Measurements from ENCODE around the gene MLEC. TPM values are rescaled to one million over a fixed set of nuclear protein-coding genes. Genes with fewer than 3 reads are reported as not detected.
A peak's percentile ranks its signal among the peaks of the same experiment; 100 is the strongest.

The MLEC gene
- total and polyA plus RNA-seq, 8 donors = 168 to 209 (median 195) TPM

- ATAC-seq (peak; percentile 95), DNase-seq (peak; percentile 48 to 88 (median 58))
- no peak for TF ChIP-seq CTCF (IDR thresholded peaks at IDR 0.05)
- no peak overlapping the region for H3K27ac ChIP-seq
- H3K9me3 ChIP-seq = no peaks in the 10 kb centered on the region
- H3K27me3 ChIP-seq = peaks cover 21 to 79% of the 10 kb centered on the region in 2 donors
- no peaks in the 10 kb centered on the region for H3K36me3 ChIP-seq
- peaks cover 6 to 15% of the 10 kb centered on the region in 2 donors for H3K4me1 ChIP-seq
- peak overlapping the region; percentile 21 to 40 for H3K4me3 ChIP-seq
- intact Hi-C loops (cut with DNase I) = loop anchor here in 1 of 2 donors (10.0 kb wide), 2 partner anchors 56 to 334 kb away; partner anchors contain the start of genes HNF1A and POP5
Observed at GRCh38 chr12:120640861-120641833, 45.8 kb upstream of the MLEC start.

- Histone ChIP-seq H3K4me1 (peaks cover 6 to 15% of the 10 kb centered on the region in 2 donors), H3K9me3 (no peaks in the 10 kb centered on the region), H3K36me3 (no peaks in the 10 kb centered on the region), H3K27ac (no peak overlapping the region), H3K27me3 (peaks cover 27 to 86% of the 10 kb centered on the region in 2 donors), H3K4me3 (no peak overlapping the region)
- ATAC-seq (no peak), DNase-seq (no peak)
- TF ChIP-seq CTCF (IDR thresholded peaks at IDR 0.05) = no peak
- intact Hi-C loops (cut with DNase I) = loop anchor here in 1 of 2 donors (10.0 kb wide), 2 partner anchors 57 to 333 kb away; partner anchors contain the start of genes HNF1A and POP5
Observed at GRCh38 chr12:120642121-120642520, 44.8 kb upstream of the MLEC start.

- peaks cover 27 to 86% of the 10 kb centered on the region in 2 donors for H3K27me3 ChIP-seq
Observed at GRCh38 chr12:120642826-120643225, 44.1 kb upstream of the MLEC start.

GRCh38 chr12:120643574-120643973, 43.4 kb upstream of the MLEC start:
- Histone ChIP-seq H3K36me3 (no peaks in the 10 kb centered on the region), H3K27ac (no peak overlapping the region), H3K27me3 (peaks cover 27 to 83% of the 10 kb centered on the region in 2 donors), H3K9me3 (no peaks in the 10 kb centered on the region), H3K4me1 (peaks cover 6 to 15% of the 10 kb centered on the region in 2 donors), H3K4me3 (no peak overlapping the region)
- intact Hi-C loops (cut with DNase I) = loop anchor here in 1 of 2 donors (10.0 kb wide), 2 partner anchors 59 to 331 kb away; partner anchors contain the start of genes HNF1A and POP5
- no peak for TF ChIP-seq CTCF (IDR thresholded peaks at IDR 0.05)
- no peak for ATAC-seq
- no peak for DNase-seq

More at GRCh38 chr12:120642826-120643225, 44.1 kb upstream of the MLEC start:
- no peak overlapping the region for H3K4me3 ChIP-seq
- ATAC-seq (no peak), DNase-seq (no peak)
- H3K9me3 ChIP-seq = no peaks in the 10 kb centered on the region
- peaks cover 6 to 15% of the 10 kb centered on the region in 2 donors for H3K4me1 ChIP-seq
- H3K27ac ChIP-seq = no peak overlapping the region
- H3K36me3 ChIP-seq = no peaks in the 10 kb centered on the region
- intact Hi-C loops (cut with DNase I) = loop anchor here in 1 of 2 donors (10.0 kb wide), 2 partner anchors 58 to 332 kb away; partner anchors contain the start of genes HNF1A and POP5
- TF ChIP-seq CTCF (IDR thresholded peaks at IDR 0.05) = no peak

GRCh38 chr12:120646044-120646443, 40.9 kb upstream of the MLEC start:
- H3K4me3 ChIP-seq = no peak overlapping the region
- DNase-seq (no peak), ATAC-seq (no peak)
- peaks cover 16 to 78% of the 10 kb centered on the region in 2 donors for H3K27me3 ChIP-seq
- no peaks in the 10 kb centered on the region for H3K9me3 ChIP-seq
- H3K4me1 ChIP-seq = peaks cover 10 to 23% of the 10 kb centered on the region in 2 donors
- no peaks in the 10 kb centered on the region for H3K36me3 ChIP-seq
- intact Hi-C loops (cut with DNase I) = loop anchor here in 1 of 2 donors (5.0 to 10.0 kb wide), 3 partner anchors 61 to 329 kb away; partner anchors contain the start of genes HNF1A, POP5 and UNC119B
- H3K27ac ChIP-seq = no peak overlapping the region
- TF ChIP-seq CTCF (IDR thresholded peaks at IDR 0.05) = no peak
